IPS-18a (cell line): ENCODE results near the gene SLC37A1.

ENCODE experiments used
- H3K27ac ChIP-seq: one replicate; pipeline ENCODE4 v1.5.1; 2013; ENCODE audit warnings: low read length
- H3K27me3 ChIP-seq: one replicate; pipeline ENCODE4 v1.6.1; 2013; ENCODE audit warnings: mild to moderate bottlenecking, low read length; ENCODE audit not compliant: control insufficient read depth, insufficient read depth
- H3K36me3 ChIP-seq: one replicate; pipeline ENCODE4 v1.6.1; 2013; ENCODE audit warnings: low read depth, low read length; ENCODE audit not compliant: control insufficient read depth
- H3K4me1 ChIP-seq: one replicate; pipeline ENCODE4 v1.6.1; 2013; ENCODE audit warnings: low read depth, low read length; ENCODE audit not compliant: control insufficient read depth
- H3K4me3 ChIP-seq: one replicate; pipeline ENCODE4 v1.5.1; 2013; ENCODE audit warnings: low read length
- H3K9ac ChIP-seq: one replicate; pipeline ENCODE4 v1.6.1; 2013; ENCODE audit warnings: mild to moderate bottlenecking, low read length, moderate library complexity
- H3K9me3 ChIP-seq: one replicate; pipeline ENCODE4 v1.6.1; 2013; ENCODE audit warnings: low read depth, low read length; ENCODE audit not compliant: control insufficient read depth

Gene SLC37A1

DNA sequence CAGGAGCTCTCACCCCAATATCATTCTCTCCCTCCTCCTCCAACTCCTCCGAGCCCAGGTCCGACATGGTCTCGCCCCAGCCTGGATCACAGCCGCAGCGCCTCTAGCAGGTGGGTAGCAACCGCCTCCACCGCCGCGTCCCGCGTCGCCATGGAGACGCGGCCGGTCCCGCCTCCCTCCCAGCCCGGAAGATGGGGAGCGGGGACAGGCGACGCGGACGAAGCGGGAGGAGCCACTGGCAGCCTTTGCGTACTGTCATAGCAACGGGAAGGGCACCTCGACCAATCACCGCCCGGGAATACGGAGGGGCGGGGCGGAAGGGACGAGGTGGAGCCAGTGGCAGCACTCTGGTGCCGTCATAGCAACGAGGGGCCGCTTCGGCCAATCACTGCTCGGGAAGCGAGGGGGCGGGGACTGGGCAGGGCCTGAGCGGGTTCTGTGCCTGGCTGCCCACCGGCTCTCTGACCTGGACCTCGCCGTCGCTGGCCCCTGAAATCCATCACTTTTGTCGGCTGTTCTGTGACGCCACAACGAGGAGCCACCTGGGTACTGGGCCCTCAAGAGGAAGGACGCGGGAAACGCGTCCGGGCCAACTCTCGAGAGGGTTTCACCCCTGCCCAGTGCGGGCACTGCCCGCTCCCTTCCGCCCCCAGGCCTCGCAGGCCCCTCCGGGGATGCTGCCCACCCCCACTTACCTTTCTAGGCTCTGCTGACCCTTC is 17.4 kb upstream of the SLC37A1 start, which contains the start of gene RSPH1:
Gene RSPH1 (minus strand): TSS at position 105 of the 719 bp plus-strand sequence. CDS start 38 bp downstream, at position 67.
- no peaks in the 10 kb centered on the region for H3K9me3 ChIP-seq
- peak within 1 kb of the TSS; percentile 76 for H3K27ac ChIP-seq
- peaks cover 10% of the 10 kb centered on the region for H3K27me3 ChIP-seq
- H3K4me3 ChIP-seq: peak within 1 kb of the TSS; percentile 81
- no peaks in the 10 kb centered on the region for H3K36me3 ChIP-seq
- H3K4me1 ChIP-seq: peaks cover 11% of the 10 kb centered on the region
- peak within 1 kb of the TSS; percentile 72 for H3K9ac ChIP-seq

DNA sequence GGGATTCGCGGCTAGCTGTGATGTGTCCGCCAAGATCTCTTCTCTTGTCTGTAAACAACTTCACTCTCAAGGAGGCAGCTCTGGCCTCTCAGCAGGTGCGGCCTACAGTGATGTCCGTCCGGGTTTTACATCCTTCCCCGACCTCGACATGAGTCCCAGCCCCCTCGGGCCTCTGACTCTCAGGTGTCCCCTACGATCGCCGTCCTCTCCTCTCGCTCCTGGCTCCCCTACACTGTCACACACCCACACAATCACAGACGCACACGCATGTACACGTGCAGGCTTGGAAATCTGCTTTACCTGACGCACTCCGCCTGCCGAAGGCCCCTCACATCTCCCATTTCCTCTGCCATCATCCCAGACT is 16.8 kb upstream of the SLC37A1 start:
- Histone ChIP-seq H3K27ac (peak overlapping the region; percentile 76), H3K27me3 (peaks cover 10% of the 10 kb centered on the region)

DNA sequence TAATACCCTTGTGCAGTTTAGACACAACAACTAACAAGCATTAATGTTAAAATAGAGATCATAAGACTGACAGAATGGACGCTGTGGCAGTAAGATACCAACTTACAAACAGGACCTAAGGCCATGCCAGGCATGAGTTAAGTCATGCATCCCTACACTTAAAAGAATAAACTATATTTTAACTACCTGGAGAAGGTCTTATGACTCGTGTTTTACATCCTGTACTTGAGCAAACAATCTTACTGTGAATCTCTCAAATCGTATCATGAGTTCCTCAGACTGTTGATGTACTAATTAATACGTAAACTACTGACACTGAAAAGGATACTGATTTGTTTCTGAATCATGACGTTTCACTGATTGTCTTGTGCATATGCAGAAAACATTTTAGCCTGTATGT is 15.6 kb upstream of the SLC37A1 start:
- Histone ChIP-seq H3K4me3 (no peak overlapping the region), H3K9me3 (no peaks in the 10 kb centered on the region), H3K36me3 (no peaks in the 10 kb centered on the region), H3K9ac (no peak overlapping the region), H3K4me1 (peaks cover 11% of the 10 kb centered on the region), H3K27ac (no peak overlapping the region), H3K27me3 (peaks cover 10% of the 10 kb centered on the region)

More for the DNA sequence above, 16.8 kb upstream of the SLC37A1 start:
- Histone ChIP-seq H3K4me3 (peak overlapping the region; percentile 81), H3K9me3 (no peaks in the 10 kb centered on the region), H3K4me1 (peaks cover 11% of the 10 kb centered on the region), H3K9ac (peak overlapping the region; percentile 72), H3K36me3 (no peaks in the 10 kb centered on the region)

DNA sequence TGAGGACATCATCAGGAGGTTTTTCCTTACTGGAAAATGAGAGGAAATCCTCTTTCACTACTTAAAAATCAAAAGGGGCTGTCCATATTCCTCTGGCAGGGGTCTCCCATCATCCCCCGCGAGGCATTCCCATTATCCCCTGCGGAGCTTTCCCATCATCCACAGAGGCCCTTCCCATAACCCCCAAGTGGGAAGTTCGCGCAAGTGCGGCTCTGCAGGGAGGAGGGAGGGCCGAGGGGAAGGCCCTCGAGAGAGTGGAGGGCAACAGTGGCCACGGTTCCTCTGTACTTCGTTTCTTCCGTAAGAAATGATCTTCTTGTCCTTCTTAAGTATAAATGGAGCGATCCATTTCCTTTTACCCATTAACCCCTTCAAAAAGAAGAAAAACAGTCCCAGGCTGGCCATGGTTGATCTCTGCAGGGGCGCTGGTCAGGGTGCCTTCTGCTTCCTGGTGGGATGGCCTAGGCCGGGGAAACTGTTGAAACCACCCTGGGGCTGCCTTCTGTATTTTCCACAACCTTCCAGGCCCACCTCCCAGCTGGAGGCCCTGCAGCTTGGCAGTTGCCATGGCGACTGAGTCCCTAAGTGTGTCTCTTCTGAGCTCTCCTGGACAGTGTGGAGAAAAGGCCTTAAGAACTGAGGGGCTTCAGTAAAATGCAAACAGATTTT is 14.1 kb upstream of the SLC37A1 start:
- Histone ChIP-seq H3K4me1 (peaks cover 11% of the 10 kb centered on the region), H3K9ac (no peak overlapping the region), H3K4me3 (no peak overlapping the region), H3K27ac (no peak overlapping the region), H3K36me3 (no peaks in the 10 kb centered on the region), H3K27me3 (peaks cover 10% of the 10 kb centered on the region), H3K9me3 (no peaks in the 10 kb centered on the region)

DNA sequence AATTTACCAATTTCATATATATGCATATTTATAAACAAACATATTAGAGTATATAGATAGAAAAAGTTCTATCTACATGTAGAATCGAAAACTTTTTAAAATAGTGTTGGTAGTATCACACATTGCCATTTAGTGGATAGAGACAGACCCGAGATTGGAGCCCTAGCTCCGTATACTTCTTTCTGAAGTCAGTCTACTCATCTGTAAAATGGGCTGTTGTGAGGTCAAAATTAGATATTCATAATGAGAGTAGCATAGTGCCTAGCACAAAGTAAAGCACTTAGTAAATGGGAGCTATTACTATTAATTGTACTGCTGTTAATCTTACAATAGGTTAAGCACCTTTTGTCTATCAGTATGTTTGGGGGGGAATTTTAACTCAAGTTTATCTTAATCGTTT is 13.4 kb upstream of the SLC37A1 start:
- H3K27me3 ChIP-seq: peaks cover 6% of the 10 kb centered on the region
- H3K9me3 ChIP-seq: no peaks in the 10 kb centered on the region
- H3K9ac ChIP-seq: no peak overlapping the region
- H3K27ac ChIP-seq: no peak overlapping the region
- H3K4me3 ChIP-seq: no peak overlapping the region
- no peaks in the 10 kb centered on the region for H3K36me3 ChIP-seq
- H3K4me1 ChIP-seq: peaks cover 11% of the 10 kb centered on the region

DNA sequence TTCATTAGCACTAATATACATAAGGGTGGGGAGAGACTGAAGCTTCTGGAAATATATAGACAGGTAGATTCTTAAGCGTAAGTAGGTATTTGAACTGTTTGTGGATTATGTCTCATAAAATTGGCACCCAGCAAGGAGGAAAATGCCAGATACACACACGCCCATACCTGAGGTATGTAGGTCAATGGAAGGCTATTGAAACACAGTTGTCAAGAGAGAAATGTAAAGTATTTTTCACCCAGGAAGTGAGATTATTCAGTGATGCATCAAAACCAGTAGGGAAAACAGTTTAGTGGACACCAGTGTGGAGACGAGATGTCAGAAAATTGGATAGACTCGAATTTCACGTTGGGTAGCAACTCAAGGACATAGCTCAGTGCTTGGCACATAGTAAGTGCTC is 12.9 kb upstream of the SLC37A1 start:
- no peaks in the 10 kb centered on the region for H3K9me3 ChIP-seq
- H3K4me1 ChIP-seq: peaks cover 7% of the 10 kb centered on the region
- no peak overlapping the region for H3K4me3 ChIP-seq
- H3K9ac ChIP-seq: no peak overlapping the region
- peaks cover under 1% of the 10 kb centered on the region for H3K27me3 ChIP-seq
- H3K36me3 ChIP-seq: no peaks in the 10 kb centered on the region
- no peak overlapping the region for H3K27ac ChIP-seq

DNA sequence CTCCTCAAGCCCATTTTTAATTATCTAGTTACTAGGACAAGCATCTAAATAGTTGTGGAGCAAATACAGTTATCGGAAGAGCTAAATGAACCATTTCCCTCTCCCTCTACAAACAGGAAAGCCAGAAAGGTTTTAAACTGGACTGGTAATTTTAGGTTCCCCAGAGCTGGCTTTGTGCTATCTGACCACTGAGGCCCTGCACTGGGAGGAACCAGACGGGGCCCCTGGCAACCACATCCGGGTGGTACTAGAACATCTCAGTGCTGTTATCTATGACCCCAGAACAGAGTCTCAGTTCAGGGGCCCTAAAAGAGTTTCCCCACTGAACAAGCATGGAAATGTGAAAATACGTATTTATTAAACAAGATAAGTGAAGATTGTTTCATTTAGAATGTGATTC is 9.9 kb upstream of the SLC37A1 start:
- Histone ChIP-seq H3K9ac (no peak overlapping the region), H3K9me3 (no peaks in the 10 kb centered on the region), H3K36me3 (no peaks in the 10 kb centered on the region), H3K27ac (no peak overlapping the region), H3K4me1 (no peaks in the 10 kb centered on the region), H3K4me3 (no peak overlapping the region), H3K27me3 (no peaks in the 10 kb centered on the region)

DNA sequence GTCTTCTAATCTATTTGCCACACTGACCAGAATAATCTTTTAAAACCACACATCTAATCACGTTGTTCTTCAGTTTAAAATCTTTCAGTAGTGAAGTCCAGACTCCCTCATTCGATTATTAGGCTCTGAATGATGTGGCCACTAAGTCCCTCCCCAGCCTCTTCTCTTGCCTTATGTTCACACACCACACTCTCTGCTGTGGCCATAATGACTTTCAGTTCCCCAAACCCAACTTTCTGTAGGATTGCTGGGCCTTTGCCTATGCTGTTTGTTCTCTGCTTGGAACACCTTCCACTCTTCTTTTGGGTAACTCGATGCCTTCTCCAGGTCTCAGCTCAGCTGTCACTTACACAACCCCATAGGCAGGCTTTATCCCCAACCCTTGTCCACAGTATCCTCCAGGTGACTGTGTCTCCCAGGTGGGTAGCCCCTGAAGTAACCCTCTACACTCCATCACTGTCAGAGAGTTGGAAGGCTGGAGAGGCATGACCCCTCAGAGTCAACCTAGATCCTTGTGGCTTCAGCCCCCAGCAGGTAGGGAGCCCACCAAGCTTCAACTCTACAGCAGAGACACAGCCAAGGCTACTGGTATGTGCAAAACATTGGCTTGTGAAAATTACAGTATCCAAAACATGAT is 8.4 kb upstream of the SLC37A1 start:
- no peaks in the 10 kb centered on the region for H3K27me3 ChIP-seq
- no peak overlapping the region for H3K4me3 ChIP-seq
- H3K9me3 ChIP-seq: no peaks in the 10 kb centered on the region
- no peak overlapping the region for H3K27ac ChIP-seq
- H3K9ac ChIP-seq: no peak overlapping the region
- no peaks in the 10 kb centered on the region for H3K36me3 ChIP-seq
- H3K4me1 ChIP-seq: no peaks in the 10 kb centered on the region

DNA sequence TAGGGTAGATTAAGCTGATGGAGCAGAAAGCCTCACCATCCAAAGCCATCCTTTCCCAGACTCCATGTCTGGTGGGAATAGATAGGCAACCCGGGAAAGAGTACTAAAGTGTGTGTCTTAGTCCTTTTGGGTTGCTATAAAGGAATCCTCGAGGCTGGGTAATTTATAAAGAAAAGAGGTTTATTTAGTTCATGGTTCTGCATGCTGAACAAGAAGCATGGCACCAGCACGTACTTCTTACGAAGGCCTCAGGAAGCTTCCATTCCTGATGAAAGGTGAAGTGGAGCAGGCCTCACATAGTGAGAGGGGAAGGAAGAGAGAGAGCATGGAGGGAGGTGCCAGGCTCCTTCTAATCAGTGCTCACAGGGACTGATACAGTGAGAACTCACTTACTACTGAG is 6.2 kb upstream of the SLC37A1 start:
- Histone ChIP-seq H3K9ac (no peak overlapping the region), H3K4me3 (no peak overlapping the region), H3K27ac (no peak overlapping the region), H3K9me3 (no peaks in the 10 kb centered on the region), H3K27me3 (peaks cover 3% of the 10 kb centered on the region), H3K4me1 (peaks cover under 1% of the 10 kb centered on the region), H3K36me3 (no peaks in the 10 kb centered on the region)

DNA sequence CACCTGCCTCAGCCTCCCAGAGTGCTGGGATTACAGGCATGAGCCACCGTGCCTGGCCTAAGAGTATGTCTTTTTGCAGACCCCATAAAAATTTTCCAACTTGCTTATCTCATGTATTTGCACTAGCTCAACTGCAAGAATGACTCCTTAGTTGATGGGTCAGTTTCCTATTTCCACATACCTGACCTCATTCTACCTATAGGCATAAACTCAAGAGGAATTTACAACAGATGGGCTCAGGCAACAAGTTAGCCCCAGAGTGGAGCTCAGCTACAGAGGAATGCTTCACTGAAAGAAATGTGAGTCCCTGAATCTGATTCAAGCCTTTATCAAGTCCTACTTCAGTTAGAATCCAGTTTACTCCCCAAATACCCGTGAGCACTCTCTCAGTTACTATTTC is 5.3 kb upstream of the SLC37A1 start:
- Histone ChIP-seq H3K9me3 (no peaks in the 10 kb centered on the region), H3K4me3 (no peak overlapping the region), H3K27ac (no peak overlapping the region), H3K36me3 (no peaks in the 10 kb centered on the region), H3K4me1 (peaks cover 9% of the 10 kb centered on the region), H3K9ac (no peak overlapping the region), H3K27me3 (peaks cover 12% of the 10 kb centered on the region)

DNA sequence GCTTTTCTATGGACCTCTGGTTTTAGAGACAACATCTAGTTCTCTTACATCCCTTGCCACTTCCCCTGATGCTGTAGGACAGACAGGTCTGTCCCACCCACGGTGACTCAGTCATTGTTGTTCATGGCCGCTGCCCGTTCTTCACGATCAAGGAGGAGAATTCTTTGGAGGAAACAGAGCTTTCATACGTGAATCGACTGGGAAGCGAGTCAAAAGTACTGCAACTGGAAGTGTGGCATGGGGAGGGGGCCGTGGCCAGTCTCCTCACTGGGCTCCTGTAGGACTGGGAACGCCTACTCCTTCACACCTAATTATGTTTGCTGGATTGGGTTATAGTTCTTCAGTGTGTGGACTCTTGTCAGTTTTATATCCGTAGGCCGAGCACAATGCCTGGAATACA is 4.4 kb upstream of the SLC37A1 start:
- no peaks in the 10 kb centered on the region for H3K9me3 ChIP-seq
- H3K4me3 ChIP-seq: no peak overlapping the region
- no peaks in the 10 kb centered on the region for H3K36me3 ChIP-seq
- H3K27ac ChIP-seq: no peak overlapping the region
- peaks cover 12% of the 10 kb centered on the region for H3K27me3 ChIP-seq
- peaks cover 9% of the 10 kb centered on the region for H3K4me1 ChIP-seq
- H3K9ac ChIP-seq: no peak overlapping the region
